ENCODE measurements around the gene MAP1S.
A peak's percentile ranks its signal among the peaks of the same experiment; 100 is the strongest.

MAP1S gene

GRCh38 chr19:17751912-17752273 lies 32.6 kb downstream of the MAP1S start:
- Histone ChIP-seq H3K4me3 (replicated peaks; ENCODE audit: insufficient read depth, low read length) (peak overlapping the region; percentile 58), H3K27ac (replicated peaks) (peak overlapping the region; percentile 88), H3K27me3 (ENCODE audit: insufficient read depth, poor library complexity, severe bottlenecking) (no peaks in the 10 kb centered on the region)
- TF ChIP-seq GABPA (IDR thresholded peaks at IDR 0.05; ENCODE audit: low read depth) (no peak), REST (IDR thresholded peaks at IDR 0.05; ENCODE audit: insufficient replicate concordance, low read depth) (no peak), CTCF (IDR thresholded peaks at IDR 0.05; ENCODE audit: insufficient read depth, low read length) (no peak)
- DNase-seq (ENCODE audit: low read depth in 1 of 2, low spot score in 1 of 2), result peak in 1 of 2 experiments; percentile 36

- no peak for DNase-seq (ENCODE audit: low read depth in 1 of 2, low spot score in 1 of 2)
- H3K4me3 ChIP-seq (replicated peaks; ENCODE audit: insufficient read depth, low read length), result no peak overlapping the region
- no peak for TF ChIP-seq CTCF (IDR thresholded peaks at IDR 0.05; ENCODE audit: insufficient read depth, low read length)
- no peak for TF ChIP-seq GABPA (IDR thresholded peaks at IDR 0.05; ENCODE audit: low read depth)
- TF ChIP-seq POLR2AphosphoS5 (IDR thresholded peaks at IDR 0.05; ENCODE audit: low read depth), result no peak
- TF ChIP-seq REST (IDR thresholded peaks at IDR 0.05; ENCODE audit: insufficient replicate concordance, low read depth), result no peak
- no peak for TF ChIP-seq SPI1 (IDR thresholded peaks at IDR 0.05; ENCODE audit: borderline replicate concordance, low read depth)
- H3K27ac ChIP-seq (replicated peaks), result no peak overlapping the region
- no peaks in the 10 kb centered on the region for H3K27me3 ChIP-seq (ENCODE audit: insufficient read depth, poor library complexity, severe bottlenecking)
Measured at GRCh38 chr19:17752865-17753639, 33.8 kb downstream of the MAP1S start.

- TF ChIP-seq SPI1 (IDR thresholded peaks at IDR 0.05; ENCODE audit: borderline replicate concordance, low read depth) (no peak), GABPA (IDR thresholded peaks at IDR 0.05; ENCODE audit: low read depth) (no peak), CTCF (IDR thresholded peaks at IDR 0.05; ENCODE audit: insufficient read depth, low read length) (no peak), POLR2AphosphoS5 (IDR thresholded peaks at IDR 0.05; ENCODE audit: low read depth) (no peak), REST (IDR thresholded peaks at IDR 0.05; ENCODE audit: insufficient replicate concordance, low read depth) (no peak)
- Histone ChIP-seq H3K27me3 (ENCODE audit: insufficient read depth, poor library complexity, severe bottlenecking) (no peaks in the 10 kb centered on the region), H3K27ac (replicated peaks) (no peak overlapping the region), H3K4me3 (replicated peaks; ENCODE audit: insufficient read depth, low read length) (no peak overlapping the region)
- no peak for DNase-seq (ENCODE audit: low read depth in 1 of 2, low spot score in 1 of 2)
Measured at GRCh38 chr19:17753976-17754375, 34.7 kb downstream of the MAP1S start.

Data from HL-60 (cell line).